HEK293 (cell line): Measurements from ENCODE around the gene TM9SF1.

Source experiments
- GFI1B ChIP-seq: fragments of 450-650 bp; formaldehyde crosslinking; IDR thresholded peaks from 2 replicates; pipeline ENCODE4 v1.5.1; 2016; ENCODE audit warnings: missing biosample characterization, missing genetic modification characterization
- IKZF3 ChIP-seq: fragments of 450-650 bp; IDR thresholded peaks from 2 replicates; pipeline ENCODE4 v1.5.0; 2018; ENCODE audit warnings: missing biosample characterization, mild to moderate bottlenecking, missing genetic modification characterization, moderate library complexity
- PRDM1 ChIP-seq: fragments of 450-650 bp; formaldehyde crosslinking; IDR thresholded peaks from 2 replicates; pipeline ENCODE4; 2016; ENCODE audit warnings: missing biosample characterization, missing genetic modification characterization
- SCRT1 ChIP-seq: fragments of 450-650 bp; formaldehyde crosslinking; IDR thresholded peaks from 2 replicates; pipeline ENCODE4 v1.5.1; 2016; ENCODE audit warnings: missing biosample characterization, missing genetic modification characterization, borderline replicate concordance
- SP2 ChIP-seq: fragments of 450-650 bp; formaldehyde crosslinking; IDR thresholded peaks from 2 replicates; pipeline ENCODE4 v1.5.1; 2016; ENCODE audit warnings: missing biosample characterization, missing genetic modification characterization
- TCF7L2 ChIP-seq: IDR thresholded peaks from 2 replicates; pipeline ENCODE4 v1.6.1; 2011; ENCODE audit warnings: low read depth, mild to moderate bottlenecking, inconsistent platforms, low read length, moderate library complexity, borderline replicate concordance
- YY2 ChIP-seq: fragments of 450-650 bp; formaldehyde crosslinking; IDR thresholded peaks from 2 replicates; pipeline ENCODE4 v1.5.1; 2016; ENCODE audit warnings: missing biosample characterization, missing genetic modification characterization
- ZBTB17 ChIP-seq: fragments of 450-650 bp; formaldehyde crosslinking; IDR thresholded peaks from 2 replicates; pipeline ENCODE4 v1.5.1; 2016; ENCODE audit warnings: missing biosample characterization, missing genetic modification characterization
- ZBTB7A ChIP-seq: fragments of 450-650 bp; formaldehyde crosslinking; IDR thresholded peaks from 2 replicates; pipeline ENCODE4 v1.5.1; 2016; ENCODE audit warnings: low read depth, missing biosample characterization, missing genetic modification characterization
- ZBTB8A ChIP-seq: fragments of 450-650 bp; formaldehyde crosslinking; IDR thresholded peaks from 2 replicates; pipeline ENCODE4 v1.5.1; 2016; ENCODE audit warnings: missing biosample characterization, missing genetic modification characterization
- ZFHX2 ChIP-seq: fragments of 450-650 bp; formaldehyde crosslinking; conservative IDR thresholded peaks from 2 replicates; pipeline ENCODE4 v1.5.1; 2016; ENCODE audit warnings: missing biosample characterization, missing genetic modification characterization
- ZFP69B ChIP-seq: fragments of 450-650 bp; formaldehyde crosslinking; IDR thresholded peaks from 2 replicates; pipeline ENCODE4 v1.5.1; 2016; ENCODE audit warnings: missing biosample characterization, missing genetic modification characterization
- ZIC2 ChIP-seq: fragments of 450-650 bp; formaldehyde crosslinking; IDR thresholded peaks from 2 replicates; pipeline ENCODE4 v1.5.1; 2016; ENCODE audit warnings: missing biosample characterization, missing genetic modification characterization
- ZNF433 ChIP-seq: fragments of 450-650 bp; formaldehyde crosslinking; IDR thresholded peaks from 2 replicates; pipeline ENCODE4 v1.5.1; 2016; ENCODE audit warnings: missing biosample characterization, missing genetic modification characterization, low read depth
- ZNF560 ChIP-seq: fragments of 450-650 bp; formaldehyde crosslinking; IDR thresholded peaks from 2 replicates; pipeline ENCODE4 v1.5.1; 2017; ENCODE audit warnings: missing biosample characterization, missing genetic modification characterization, borderline replicate concordance
- ZNF777 ChIP-seq: fragments of 450-650 bp; formaldehyde crosslinking; IDR thresholded peaks from 2 replicates; pipeline ENCODE4 v1.5.1; 2017; ENCODE audit warnings: missing biosample characterization, missing genetic modification characterization, borderline replicate concordance
- ZNF837 ChIP-seq: fragments of 450-650 bp; formaldehyde crosslinking; IDR thresholded peaks from 2 replicates; pipeline ENCODE4 v1.5.1; 2016; ENCODE audit warnings: missing biosample characterization, missing genetic modification characterization
- TF ChIP-seq, protein P1 (sequence below): fragments of 450-650 bp; formaldehyde crosslinking; IDR thresholded peaks from 2 replicates; pipeline ENCODE4 v1.5.1; 2016; ENCODE audit warnings: missing biosample characterization, missing genetic modification characterization
- TF ChIP-seq, protein P2 (sequence below): fragments of 450-650 bp; IDR thresholded peaks from 2 replicates; pipeline ENCODE4 v1.5.1; 2018; ENCODE audit warnings: missing biosample characterization, mild to moderate bottlenecking, missing genetic modification characterization
- TF ChIP-seq, protein P3 (sequence below): fragments of 450-650 bp; formaldehyde crosslinking; IDR thresholded peaks from 2 replicates; pipeline ENCODE4 v1.5.1; 2016; ENCODE audit warnings: missing biosample characterization, missing genetic modification characterization
- TF ChIP-seq, protein P4 (sequence below): fragments of 450-650 bp; formaldehyde crosslinking; IDR thresholded peaks from 2 replicates; pipeline ENCODE4 v1.5.1; 2016; ENCODE audit warnings: missing biosample characterization, missing genetic modification characterization
- TF ChIP-seq, protein P5 (sequence below): fragments of 450-650 bp; formaldehyde crosslinking; IDR thresholded peaks from 2 replicates; pipeline ENCODE4 v1.5.1; 2016; ENCODE audit warnings: missing biosample characterization, missing genetic modification characterization
- TF ChIP-seq, protein P6 (sequence below): fragments of 450-650 bp; formaldehyde crosslinking; IDR thresholded peaks from 2 replicates; pipeline ENCODE4 v1.5.1; 2016; ENCODE audit warnings: missing biosample characterization, missing genetic modification characterization
- TF ChIP-seq, protein P7 (sequence below): fragments of 450-650 bp; formaldehyde crosslinking; optimal IDR thresholded peaks from 2 replicates; pipeline ENCODE3; 2016; ENCODE audit warnings: missing biosample characterization, mild to moderate bottlenecking, missing genetic modification characterization

The TM9SF1 gene

DNA sequence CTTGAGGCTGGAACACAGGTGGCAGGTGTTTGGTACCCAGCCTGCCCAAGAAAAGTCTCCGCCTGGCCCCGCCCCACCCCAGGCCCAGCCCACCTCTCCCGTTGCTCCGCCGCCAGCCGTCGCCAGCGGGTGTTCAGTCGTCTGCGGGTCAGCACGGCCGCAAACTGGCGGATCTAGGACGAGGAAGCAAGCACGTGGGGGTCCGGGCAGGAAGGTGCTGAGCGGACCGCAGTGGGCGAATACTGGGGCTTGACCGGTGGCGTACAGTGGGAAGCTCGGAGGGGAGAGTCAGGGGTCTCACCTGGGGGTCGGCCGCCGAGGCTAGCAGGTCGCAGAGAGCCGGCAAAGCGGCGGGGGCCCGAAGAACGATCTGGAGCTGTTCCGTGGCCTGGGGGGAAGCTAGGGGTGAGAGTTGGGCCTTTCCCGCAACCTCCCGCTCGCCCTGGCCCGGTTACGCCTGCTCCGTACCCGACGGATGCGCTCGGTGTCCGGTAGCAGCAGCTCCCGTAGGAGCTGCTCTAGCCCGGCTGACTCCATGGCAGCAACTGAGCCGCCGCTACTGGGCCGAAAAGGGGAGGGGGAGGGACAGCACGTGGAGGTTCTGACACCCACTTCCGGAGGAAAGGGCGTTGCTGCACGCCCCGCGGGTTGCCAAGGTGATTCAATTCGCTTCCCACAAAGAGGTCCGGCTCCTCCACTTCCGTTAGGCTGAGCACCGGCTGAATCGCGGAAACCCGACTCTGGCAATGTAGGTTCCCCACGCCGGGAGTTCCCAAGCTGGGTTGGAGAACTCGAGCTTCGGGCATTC is 6.8 kb downstream of the TM9SF1 start, which contains the start of gene IPO4 (continued):
- TF ChIP-seq, protein P1, sequence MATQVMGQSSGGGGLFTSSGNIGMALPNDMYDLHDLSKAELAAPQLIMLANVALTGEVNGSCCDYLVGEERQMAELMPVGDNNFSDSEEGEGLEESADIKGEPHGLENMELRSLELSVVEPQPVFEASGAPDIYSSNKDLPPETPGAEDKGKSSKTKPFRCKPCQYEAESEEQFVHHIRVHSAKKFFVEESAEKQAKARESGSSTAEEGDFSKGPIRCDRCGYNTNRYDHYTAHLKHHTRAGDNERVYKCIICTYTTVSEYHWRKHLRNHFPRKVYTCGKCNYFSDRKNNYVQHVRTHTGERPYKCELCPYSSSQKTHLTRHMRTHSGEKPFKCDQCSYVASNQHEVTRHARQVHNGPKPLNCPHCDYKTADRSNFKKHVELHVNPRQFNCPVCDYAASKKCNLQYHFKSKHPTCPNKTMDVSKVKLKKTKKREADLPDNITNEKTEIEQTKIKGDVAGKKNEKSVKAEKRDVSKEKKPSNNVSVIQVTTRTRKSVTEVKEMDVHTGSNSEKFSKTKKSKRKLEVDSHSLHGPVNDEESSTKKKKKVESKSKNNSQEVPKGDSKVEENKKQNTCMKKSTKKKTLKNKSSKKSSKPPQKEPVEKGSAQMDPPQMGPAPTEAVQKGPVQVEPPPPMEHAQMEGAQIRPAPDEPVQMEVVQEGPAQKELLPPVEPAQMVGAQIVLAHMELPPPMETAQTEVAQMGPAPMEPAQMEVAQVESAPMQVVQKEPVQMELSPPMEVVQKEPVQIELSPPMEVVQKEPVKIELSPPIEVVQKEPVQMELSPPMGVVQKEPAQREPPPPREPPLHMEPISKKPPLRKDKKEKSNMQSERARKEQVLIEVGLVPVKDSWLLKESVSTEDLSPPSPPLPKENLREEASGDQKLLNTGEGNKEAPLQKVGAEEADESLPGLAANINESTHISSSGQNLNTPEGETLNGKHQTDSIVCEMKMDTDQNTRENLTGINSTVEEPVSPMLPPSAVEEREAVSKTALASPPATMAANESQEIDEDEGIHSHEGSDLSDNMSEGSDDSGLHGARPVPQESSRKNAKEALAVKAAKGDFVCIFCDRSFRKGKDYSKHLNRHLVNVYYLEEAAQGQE = peak; percentile 68
- 0 out of 2 replicates have a peak, but pooled peaks have one; percentile 17 for TF ChIP-seq ZBTB7A
- TF ChIP-seq, protein P2, sequence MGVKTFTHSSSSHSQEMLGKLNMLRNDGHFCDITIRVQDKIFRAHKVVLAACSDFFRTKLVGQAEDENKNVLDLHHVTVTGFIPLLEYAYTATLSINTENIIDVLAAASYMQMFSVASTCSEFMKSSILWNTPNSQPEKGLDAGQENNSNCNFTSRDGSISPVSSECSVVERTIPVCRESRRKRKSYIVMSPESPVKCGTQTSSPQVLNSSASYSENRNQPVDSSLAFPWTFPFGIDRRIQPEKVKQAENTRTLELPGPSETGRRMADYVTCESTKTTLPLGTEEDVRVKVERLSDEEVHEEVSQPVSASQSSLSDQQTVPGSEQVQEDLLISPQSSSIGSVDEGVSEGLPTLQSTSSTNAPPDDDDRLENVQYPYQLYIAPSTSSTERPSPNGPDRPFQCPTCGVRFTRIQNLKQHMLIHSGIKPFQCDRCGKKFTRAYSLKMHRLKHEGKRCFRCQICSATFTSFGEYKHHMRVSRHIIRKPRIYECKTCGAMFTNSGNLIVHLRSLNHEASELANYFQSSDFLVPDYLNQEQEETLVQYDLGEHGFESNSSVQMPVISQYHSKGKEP (tag by site-specific recombination) = no peak
- TF ChIP-seq, protein P3, sequence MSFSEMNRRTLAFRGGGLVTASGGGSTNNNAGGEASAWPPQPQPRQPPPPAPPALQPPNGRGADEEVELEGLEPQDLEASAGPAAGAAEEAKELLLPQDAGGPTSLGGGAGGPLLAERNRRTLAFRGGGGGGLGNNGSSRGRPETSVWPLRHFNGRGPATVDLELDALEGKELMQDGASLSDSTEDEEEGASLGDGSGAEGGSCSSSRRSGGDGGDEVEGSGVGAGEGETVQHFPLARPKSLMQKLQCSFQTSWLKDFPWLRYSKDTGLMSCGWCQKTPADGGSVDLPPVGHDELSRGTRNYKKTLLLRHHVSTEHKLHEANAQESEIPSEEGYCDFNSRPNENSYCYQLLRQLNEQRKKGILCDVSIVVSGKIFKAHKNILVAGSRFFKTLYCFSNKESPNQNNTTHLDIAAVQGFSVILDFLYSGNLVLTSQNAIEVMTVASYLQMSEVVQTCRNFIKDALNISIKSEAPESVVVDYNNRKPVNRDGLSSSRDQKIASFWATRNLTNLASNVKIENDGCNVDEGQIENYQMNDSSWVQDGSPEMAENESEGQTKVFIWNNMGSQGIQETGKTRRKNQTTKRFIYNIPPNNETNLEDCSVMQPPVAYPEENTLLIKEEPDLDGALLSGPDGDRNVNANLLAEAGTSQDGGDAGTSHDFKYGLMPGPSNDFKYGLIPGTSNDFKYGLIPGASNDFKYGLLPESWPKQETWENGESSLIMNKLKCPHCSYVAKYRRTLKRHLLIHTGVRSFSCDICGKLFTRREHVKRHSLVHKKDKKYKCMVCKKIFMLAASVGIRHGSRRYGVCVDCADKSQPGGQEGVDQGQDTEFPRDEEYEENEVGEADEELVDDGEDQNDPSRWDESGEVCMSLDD = no peak
- TF ChIP-seq PRDM1 (tag by site-specific recombination) = no peak
- TF ChIP-seq IKZF3 (tag by site-specific recombination) = 0 out of 2 replicates have a peak, but pooled peaks have one; percentile 33
- TF ChIP-seq ZNF837 (tag by site-specific recombination) = no peak; the same call in 1 of the 2 replicates
- TF ChIP-seq ZNF560 (tag by site-specific recombination) = no peak
- TF ChIP-seq TCF7L2 = no peak
- no peak for TF ChIP-seq ZNF777 (tag by site-specific recombination)
- TF ChIP-seq SCRT1 = no peak
- TF ChIP-seq, protein P4, sequence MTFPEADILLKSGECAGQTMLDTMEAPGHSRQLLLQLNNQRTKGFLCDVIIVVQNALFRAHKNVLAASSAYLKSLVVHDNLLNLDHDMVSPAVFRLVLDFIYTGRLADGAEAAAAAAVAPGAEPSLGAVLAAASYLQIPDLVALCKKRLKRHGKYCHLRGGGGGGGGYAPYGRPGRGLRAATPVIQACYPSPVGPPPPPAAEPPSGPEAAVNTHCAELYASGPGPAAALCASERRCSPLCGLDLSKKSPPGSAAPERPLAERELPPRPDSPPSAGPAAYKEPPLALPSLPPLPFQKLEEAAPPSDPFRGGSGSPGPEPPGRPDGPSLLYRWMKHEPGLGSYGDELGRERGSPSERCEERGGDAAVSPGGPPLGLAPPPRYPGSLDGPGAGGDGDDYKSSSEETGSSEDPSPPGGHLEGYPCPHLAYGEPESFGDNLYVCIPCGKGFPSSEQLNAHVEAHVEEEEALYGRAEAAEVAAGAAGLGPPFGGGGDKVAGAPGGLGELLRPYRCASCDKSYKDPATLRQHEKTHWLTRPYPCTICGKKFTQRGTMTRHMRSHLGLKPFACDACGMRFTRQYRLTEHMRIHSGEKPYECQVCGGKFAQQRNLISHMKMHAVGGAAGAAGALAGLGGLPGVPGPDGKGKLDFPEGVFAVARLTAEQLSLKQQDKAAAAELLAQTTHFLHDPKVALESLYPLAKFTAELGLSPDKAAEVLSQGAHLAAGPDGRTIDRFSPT = no peak
- peak; percentile 72 for TF ChIP-seq ZBTB8A (tag by site-specific recombination)
- TF ChIP-seq ZBTB17 (tag by site-specific recombination) = peak; percentile 91
- TF ChIP-seq, protein P5, sequence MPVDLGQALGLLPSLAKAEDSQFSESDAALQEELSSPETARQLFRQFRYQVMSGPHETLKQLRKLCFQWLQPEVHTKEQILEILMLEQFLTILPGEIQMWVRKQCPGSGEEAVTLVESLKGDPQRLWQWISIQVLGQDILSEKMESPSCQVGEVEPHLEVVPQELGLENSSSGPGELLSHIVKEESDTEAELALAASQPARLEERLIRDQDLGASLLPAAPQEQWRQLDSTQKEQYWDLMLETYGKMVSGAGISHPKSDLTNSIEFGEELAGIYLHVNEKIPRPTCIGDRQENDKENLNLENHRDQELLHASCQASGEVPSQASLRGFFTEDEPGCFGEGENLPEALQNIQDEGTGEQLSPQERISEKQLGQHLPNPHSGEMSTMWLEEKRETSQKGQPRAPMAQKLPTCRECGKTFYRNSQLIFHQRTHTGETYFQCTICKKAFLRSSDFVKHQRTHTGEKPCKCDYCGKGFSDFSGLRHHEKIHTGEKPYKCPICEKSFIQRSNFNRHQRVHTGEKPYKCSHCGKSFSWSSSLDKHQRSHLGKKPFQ (tag by site-specific recombination) = no peak
- TF ChIP-seq ZIC2 = peak; percentile 79
- TF ChIP-seq ZFP69B (tag by site-specific recombination) = peak; percentile 73; the same call in 1 of the 2 replicates
- TF ChIP-seq, protein P6, sequence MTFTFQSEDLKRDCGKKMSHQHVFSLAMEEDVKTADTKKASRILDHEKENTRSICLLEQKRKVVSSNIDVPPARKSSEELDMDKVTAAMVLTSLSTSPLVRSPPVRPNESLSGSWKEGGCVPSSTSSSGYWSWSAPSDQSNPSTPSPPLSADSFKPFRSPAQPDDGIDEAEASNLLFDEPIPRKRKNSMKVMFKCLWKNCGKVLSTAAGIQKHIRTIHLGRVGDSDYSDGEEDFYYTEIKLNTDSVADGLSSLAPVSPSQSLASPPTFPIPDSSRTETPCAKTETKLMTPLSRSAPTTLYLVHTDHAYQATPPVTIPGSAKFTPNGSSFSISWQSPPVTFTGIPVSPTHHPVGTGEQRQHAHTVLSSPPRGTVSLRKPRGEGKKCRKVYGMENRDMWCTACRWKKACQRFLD (tag by site-specific recombination) = no peak; the same call in 1 of the 2 replicates
- peak; percentile 51; the same call in 1 of the 2 replicates for TF ChIP-seq ZFHX2 (tag by site-specific recombination)
- 0 out of 2 replicates have a peak, but pooled peaks have one; percentile 27 for TF ChIP-seq GFI1B (tag by site-specific recombination)
- TF ChIP-seq SP2 (tag by site-specific recombination) = peak; percentile 88
- TF ChIP-seq ZNF433 (tag by site-specific recombination) = no peak
- TF ChIP-seq, protein P7, sequence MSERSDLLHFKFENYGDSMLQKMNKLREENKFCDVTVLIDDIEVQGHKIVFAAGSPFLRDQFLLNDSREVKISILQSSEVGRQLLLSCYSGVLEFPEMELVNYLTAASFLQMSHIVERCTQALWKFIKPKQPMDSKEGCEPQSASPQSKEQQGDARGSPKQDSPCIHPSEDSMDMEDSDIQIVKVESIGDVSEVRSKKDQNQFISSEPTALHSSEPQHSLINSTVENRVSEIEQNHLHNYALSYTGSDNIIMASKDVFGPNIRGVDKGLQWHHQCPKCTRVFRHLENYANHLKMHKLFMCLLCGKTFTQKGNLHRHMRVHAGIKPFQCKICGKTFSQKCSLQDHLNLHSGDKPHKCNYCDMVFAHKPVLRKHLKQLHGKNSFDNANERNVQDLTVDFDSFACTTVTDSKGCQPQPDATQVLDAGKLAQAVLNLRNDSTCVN (tag by site-specific recombination) = peak; percentile 46
- TF ChIP-seq YY2 (tag by site-specific recombination) = 0 out of 2 replicates have a peak, but pooled peaks have one; percentile 60
